Mucosa of descending colon (tissue), 3 donors: Measurements from ENCODE around the gene MCFD2. TPM values are rescaled to one million over a fixed set of nuclear protein-coding genes. Genes with fewer than 3 reads are reported as not detected.

Source experiments
- ATAC-seq: fragments of 200-7000 bp; cut with Tn5 transposase; one replicate; pipeline ENCODE4 v1.9.1; 2020; ENCODE audit warnings: mild to moderate bottlenecking, moderate library complexity
- DNase-seq, 3 donors: peaks; one replicate each; pipeline ENCODE4 v3.0.0-alpha.2; 2020
- H3K36me3 ChIP-seq: fragments of 200-600 bp; one replicate; pipeline ENCODE4 v1.8.0; 2021; ENCODE audit warnings: low read depth, mild to moderate bottlenecking
- H3K4me1 ChIP-seq: fragments of 200-600 bp; one replicate; pipeline ENCODE4 v1.8.0; 2021; ENCODE audit warnings: low read depth, mild to moderate bottlenecking
- H3K4me3 ChIP-seq: fragments of 200-600 bp; one replicate; pipeline ENCODE4 v1.8.0; 2021; ENCODE audit warnings: mild to moderate bottlenecking
- H3K9me3 ChIP-seq: fragments of 200-600 bp; one replicate; pipeline ENCODE4 v1.8.0; 2021; ENCODE audit warnings: mild to moderate bottlenecking
- intact Hi-C, 2 donors: fragments of 100-400 bp; cut with DNase I in 1 of 2; cut with micrococcal nuclease in 1 of 2; formaldehyde crosslinking; loops; one replicate each; pipeline versions ENCODE4 v1.11.0 to v1.11.1; 2022; cut with DNase I, micrococcal nuclease
- total RNA-seq, 3 donors: library from RNA; stranded (reverse); fragmentation: NEBNext Ultra II Directional in 2 of 3; extraction: Animal tissue kit (Norgen Biotek cat#: 25700) in 2 of 3; gene quantifications; one replicate each; pipeline versions ENCODE4 v1.2.1 to v1.2.4, GENCODE V29; 2021 to 2023
- TF ChIP-seq, protein P1 (sequence below): fragments of 200-600 bp; IDR thresholded peaks from one replicate; pipeline ENCODE4 v1.8.0; 2022; ENCODE audit warnings: antibody characterized with exemption, mild to moderate bottlenecking
- donor health status: DM: no; HTN: no; CAD: no; lungs with moderate emphysema.
- donor health status: DM: no; HTN: no; CAD: no.
- donor health status: DM: no; HTN: yes; CAD: no.

MCFD2 gene
- total RNA-seq, 3 donors from 2014 or later: 34.7 to 77.3 (median 49.5) TPM

DNA sequence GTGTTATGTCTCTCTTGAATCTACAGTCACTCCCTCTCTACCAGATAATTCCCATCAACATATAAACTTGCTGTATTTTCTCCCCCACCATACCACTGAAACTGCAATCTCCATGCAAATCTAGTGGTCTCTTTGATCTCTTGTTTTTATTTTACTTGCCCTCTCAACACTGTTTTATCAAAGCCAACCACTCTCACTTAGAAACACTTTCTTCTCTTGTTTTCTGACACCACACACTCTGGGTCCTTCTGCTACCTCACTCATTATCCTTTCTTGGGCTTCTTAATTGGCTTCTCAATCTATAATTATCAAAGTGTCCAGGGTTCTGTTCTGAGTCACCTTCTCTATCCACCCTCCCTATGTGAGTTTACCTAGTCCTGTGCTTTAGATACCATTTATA, 2.0 kb upstream of the MCFD2 start:
- Histone ChIP-seq H3K4me3 (no peak overlapping the region), H3K4me1 (peaks cover 28% of the 10 kb centered on the region), H3K36me3 (no peaks in the 10 kb centered on the region), H3K9me3 (no peaks in the 10 kb centered on the region)
- no peak for ATAC-seq
- TF ChIP-seq, protein P1, sequence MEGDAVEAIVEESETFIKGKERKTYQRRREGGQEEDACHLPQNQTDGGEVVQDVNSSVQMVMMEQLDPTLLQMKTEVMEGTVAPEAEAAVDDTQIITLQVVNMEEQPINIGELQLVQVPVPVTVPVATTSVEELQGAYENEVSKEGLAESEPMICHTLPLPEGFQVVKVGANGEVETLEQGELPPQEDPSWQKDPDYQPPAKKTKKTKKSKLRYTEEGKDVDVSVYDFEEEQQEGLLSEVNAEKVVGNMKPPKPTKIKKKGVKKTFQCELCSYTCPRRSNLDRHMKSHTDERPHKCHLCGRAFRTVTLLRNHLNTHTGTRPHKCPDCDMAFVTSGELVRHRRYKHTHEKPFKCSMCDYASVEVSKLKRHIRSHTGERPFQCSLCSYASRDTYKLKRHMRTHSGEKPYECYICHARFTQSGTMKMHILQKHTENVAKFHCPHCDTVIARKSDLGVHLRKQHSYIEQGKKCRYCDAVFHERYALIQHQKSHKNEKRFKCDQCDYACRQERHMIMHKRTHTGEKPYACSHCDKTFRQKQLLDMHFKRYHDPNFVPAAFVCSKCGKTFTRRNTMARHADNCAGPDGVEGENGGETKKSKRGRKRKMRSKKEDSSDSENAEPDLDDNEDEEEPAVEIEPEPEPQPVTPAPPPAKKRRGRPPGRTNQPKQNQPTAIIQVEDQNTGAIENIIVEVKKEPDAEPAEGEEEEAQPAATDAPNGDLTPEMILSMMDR: no peak
- intact Hi-C loops: loop anchor here in 1 of 2 donors (10.0 kb wide), 1 partner anchor 407 kb away; no protein-coding TSS in a partner anchor
- no peak for DNase-seq

DNA sequence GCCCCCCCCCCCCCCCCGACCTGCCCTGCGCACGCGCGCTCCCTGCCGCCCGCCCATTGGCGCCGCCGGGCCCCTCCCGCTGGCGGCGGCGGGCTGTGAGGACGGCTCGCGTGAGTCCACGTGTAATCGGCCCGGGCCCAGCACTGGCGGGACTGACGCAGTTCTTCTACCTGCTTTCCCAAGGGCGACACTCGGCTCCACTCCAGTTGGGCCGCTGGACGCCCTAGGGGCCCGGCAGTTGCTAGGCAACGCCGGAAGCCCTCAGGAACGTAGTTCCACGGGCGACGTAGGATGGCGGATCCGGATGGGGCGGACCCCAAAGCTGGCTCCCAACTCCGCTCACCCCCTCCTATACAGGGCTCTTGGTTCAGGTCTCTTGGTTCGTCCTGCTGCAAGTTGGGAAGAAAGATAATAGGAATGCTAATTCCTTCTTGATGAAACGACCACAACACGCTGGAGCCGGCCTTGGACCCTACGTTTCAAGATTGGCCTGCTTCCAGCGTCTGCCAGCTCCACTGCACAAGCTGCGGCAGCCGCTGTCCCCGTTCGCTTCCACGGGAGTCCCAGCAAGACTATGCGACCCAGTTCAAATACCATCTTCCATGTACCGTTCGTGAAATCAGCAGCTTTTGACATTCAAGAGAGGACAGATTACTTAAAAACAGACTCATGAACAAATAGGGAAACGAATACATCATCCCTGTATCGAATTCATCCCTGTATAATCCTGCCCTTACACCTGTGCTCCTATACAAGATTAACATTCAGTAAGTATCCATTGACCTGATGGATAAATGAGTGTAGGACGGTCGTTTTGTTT, 415 bp upstream of the MCFD2 start:
- TF ChIP-seq, protein P1: no peak
- no peaks in the 10 kb centered on the region for H3K9me3 ChIP-seq
- H3K36me3 ChIP-seq: no peaks in the 10 kb centered on the region
- intact Hi-C loops: loop anchor here in 1 of 2 donors (10.0 kb wide), 1 partner anchor 409 kb away; no protein-coding TSS in a partner anchor
- peak overlapping the region; percentile 93 for H3K4me3 ChIP-seq
- H3K4me1 ChIP-seq: peaks cover 28% of the 10 kb centered on the region
- ATAC-seq (peak; percentile 94), DNase-seq (peak; percentile 80 to 93 (median 89))

DNA sequence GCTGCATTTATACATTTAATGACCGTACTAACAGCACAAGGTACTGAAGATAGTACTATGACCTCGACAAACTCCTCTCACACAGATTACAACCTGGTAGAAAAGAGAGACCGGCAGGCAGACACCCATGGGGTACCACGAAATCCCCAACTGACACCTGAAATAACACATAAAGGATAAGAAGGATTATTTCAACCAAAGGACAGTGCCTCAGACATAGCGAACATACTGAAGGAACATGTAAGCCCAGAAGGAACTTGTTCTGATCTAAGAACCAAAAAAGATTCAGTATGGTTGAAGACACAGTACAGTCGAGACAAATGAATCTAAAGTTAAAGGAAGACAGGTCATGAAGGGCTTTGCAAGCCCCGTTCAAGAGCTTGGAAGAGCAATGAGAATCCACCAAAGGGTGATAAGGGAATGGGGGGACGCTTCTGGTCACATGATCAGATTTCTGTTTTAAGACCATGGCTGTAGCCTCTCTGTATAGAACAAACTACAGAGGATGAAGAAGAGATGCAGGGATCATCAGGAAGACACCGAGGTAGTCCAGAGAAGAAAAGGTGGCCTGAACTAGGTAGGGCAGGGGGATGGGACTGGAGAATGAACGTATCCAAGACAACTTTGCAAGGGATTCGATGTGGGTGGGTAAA, 902 bp downstream of the MCFD2 start:
- ATAC-seq (no peak), DNase-seq (no peak)
- TF ChIP-seq, protein P1: no peak
- intact Hi-C loops: loop anchor here in 1 of 2 donors (10.0 kb wide), 1 partner anchor 410 kb away; no protein-coding TSS in a partner anchor
- no peaks in the 10 kb centered on the region for H3K9me3 ChIP-seq
- peak overlapping the region; percentile 93 for H3K4me3 ChIP-seq
- H3K4me1 ChIP-seq: peaks cover 28% of the 10 kb centered on the region
- H3K36me3 ChIP-seq: no peaks in the 10 kb centered on the region

DNA sequence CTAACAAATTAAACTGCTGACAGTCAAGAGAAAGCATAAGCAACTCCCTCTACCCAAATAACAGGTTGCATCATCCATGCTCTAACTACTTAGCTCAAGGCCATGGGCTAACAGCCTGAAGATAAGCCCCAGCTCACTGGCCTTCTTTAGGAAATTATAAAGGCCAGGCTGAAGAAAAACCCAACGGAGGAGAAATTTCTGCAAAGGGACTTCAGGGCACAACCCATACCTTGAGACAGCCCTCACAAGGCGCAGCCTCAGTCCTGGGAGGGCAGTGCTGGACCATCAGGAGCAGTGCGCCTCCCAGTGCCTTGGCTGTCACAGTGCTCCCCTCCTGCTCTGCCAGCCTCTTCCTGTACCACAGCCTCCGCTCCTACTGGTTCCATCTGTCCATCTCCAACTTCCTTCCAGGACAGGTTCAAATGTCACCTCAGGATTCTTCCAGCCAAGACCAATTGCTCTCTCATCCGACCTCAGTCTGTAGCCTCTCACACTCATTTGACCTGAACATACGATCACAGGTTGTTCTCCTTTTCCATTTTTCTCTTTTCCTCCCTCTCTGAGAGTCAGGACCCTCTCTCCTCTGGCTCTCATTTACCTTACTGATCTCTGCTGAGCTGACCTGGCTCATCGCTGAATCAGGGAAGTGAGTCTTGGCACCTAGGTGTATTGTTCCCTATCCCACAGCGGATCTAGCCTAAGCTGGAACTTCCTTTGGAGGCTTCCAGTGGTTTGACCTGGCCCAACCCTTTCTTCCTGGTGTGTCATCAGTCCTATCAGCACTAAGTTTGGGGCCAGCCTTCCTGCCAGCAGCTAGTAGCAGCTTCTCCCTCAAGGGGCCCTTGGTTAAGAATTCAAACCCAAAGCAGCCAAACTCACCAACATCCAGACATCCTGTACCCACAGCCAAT, 1.9 kb downstream of the MCFD2 start:
- no peaks in the 10 kb centered on the region for H3K36me3 ChIP-seq
- no peak overlapping the region for H3K4me3 ChIP-seq
- intact Hi-C loops: loop anchor here in 1 of 2 donors (10.0 kb wide), 1 partner anchor 411 kb away; no protein-coding TSS in a partner anchor
- no peaks in the 10 kb centered on the region for H3K9me3 ChIP-seq
- DNase-seq (no peak), ATAC-seq (peak; percentile 50)
- H3K4me1 ChIP-seq: peaks cover 28% of the 10 kb centered on the region
- TF ChIP-seq, protein P1: no peak
